Measurements from ENCODE around the gene H19.

The H19 gene

DNA sequence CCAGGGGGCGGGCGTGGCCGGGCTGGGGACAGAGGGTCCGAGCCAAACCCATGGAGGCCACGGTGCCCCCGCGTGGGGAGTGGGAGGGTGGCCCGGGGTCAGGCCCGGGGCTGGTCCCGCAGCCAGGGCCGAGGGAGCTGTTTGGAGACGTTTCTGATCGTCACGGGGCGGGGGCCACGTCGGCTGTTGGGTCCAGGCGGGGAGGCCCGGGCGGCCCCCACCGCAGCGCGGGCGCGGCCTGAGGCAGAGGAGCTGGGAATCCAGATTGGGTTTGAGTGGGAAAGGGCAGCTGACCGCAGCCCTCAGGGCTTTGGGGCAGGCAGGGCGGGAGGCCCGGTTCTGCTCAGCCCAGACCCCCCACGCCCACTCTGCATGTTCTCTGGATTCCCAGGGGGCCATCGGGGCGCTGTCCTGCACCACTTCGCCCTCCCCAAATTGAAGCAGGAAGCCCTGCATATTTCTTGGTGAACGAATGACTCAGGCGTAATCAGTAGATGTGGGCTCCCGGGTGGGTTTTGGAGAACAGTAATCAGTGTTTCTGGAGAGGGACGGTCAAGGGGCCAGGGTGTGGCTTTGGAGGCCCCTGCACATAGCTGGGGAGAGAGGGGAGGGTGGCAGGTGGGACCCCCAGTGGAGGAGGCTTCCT, 49.9 kb downstream of the H19 start:
- Mint-ChIP-seq H3K4me3 (no peak overlapping the region), H3K36me3 (ENCODE audit: low read depth) (no peaks in the 10 kb centered on the region), H3K4me1 (ENCODE audit: low read depth) (no peaks in the 10 kb centered on the region), H3K27ac (no peak overlapping the region), H3K27me3 (no peaks in the 10 kb centered on the region), H3K9me3 (no peaks in the 10 kb centered on the region)
- intact Hi-C loops (cut with micrococcal nuclease): no loop called here

GRCh38 chr11:1946812-1947484, 50.7 kb downstream of the H19 start, which contains the start of gene MRPL23:
TSS of gene MRPL23 (plus strand) at chr11:1947332. CDS start at chr11:1947363, 31 bp downstream.
- Mint-ChIP-seq H3K4me1 (ENCODE audit: low read depth) (no peaks in the 10 kb centered on the region), H3K9me3 (no peaks in the 10 kb centered on the region), H3K27me3 (peaks cover 4% of the 10 kb centered on the region), H3K4me3 (no peak within 1 kb of the TSS), H3K36me3 (ENCODE audit: low read depth) (no peaks in the 10 kb centered on the region), H3K27ac (no peak within 1 kb of the TSS)
- intact Hi-C loops (cut with micrococcal nuclease): no loop called here

Measured in dendritic cell treated with granulocyte-macrophage colony-stimulating factor and Interleukin-4, amounts not matched to agents 40 ng/mL and 50 ng/mL, for 4 days (primary cell).